Natural killer cell (primary cell): ENCODE results near the gene TGM3. TPM values are rescaled to one million over a fixed set of nuclear protein-coding genes. Genes with fewer than 3 reads are reported as not detected.

Source experiments
- ATAC-seq, 3 donors: fragments of 150-1000 bp in 2 of 3; fragments of 200-7000 bp in 1 of 3; cut with Tn5 transposase; 1 replicate in 1 of 3; 2 replicates in 2 of 3; pipeline ENCODE4 v1.10.0; 2021; ENCODE audit warnings: mild to moderate bottlenecking in 2 of 3, moderate library complexity in 2 of 3
- DNase-seq, 2 donors: peaks; one replicate each; pipeline versions ENCODE4 v3.0.0 to v3.0.0-alpha.2; 2013 to 2021; ENCODE audit warnings: mixed read lengths in 1 of 2
- H3K27ac ChIP-seq: one replicate; pipeline ENCODE4 v1.5.1; 2013; ENCODE audit warnings: mild to moderate bottlenecking, low read length
- H3K27me3 ChIP-seq: one replicate; pipeline ENCODE4 v1.6.1; 2013; ENCODE audit warnings: low read length; ENCODE audit not compliant: control insufficient read depth, insufficient read depth
- H3K36me3 ChIP-seq: one replicate; pipeline ENCODE4 v1.6.1; 2013; ENCODE audit warnings: low read length; ENCODE audit not compliant: control insufficient read depth, insufficient read depth
- H3K4me1 ChIP-seq: one replicate; pipeline ENCODE4 v1.6.1; 2013; ENCODE audit warnings: low read length; ENCODE audit not compliant: control insufficient read depth, insufficient read depth
- H3K4me3 ChIP-seq: one replicate; pipeline ENCODE4 v1.5.1; 2013; ENCODE audit warnings: low read length
- H3K9me3 ChIP-seq: one replicate; pipeline ENCODE4 v1.6.1; 2013; ENCODE audit warnings: low read length; ENCODE audit not compliant: control insufficient read depth, insufficient read depth
- H3K27ac Mint-ChIP-seq, 2 donors: one replicate each; pipeline ENCODE4 v1.8.0; 2022; ENCODE audit warnings: mild to moderate bottlenecking in 2 of 2, mixed read lengths in 2 of 2, moderate library complexity in 1 of 2
- H3K27me3 Mint-ChIP-seq, 2 donors: one replicate each; pipeline ENCODE4 v1.8.0; 2022; ENCODE audit warnings: low read depth in 2 of 2, mixed read lengths in 2 of 2
- H3K36me3 Mint-ChIP-seq: one replicate; pipeline ENCODE4 v1.8.0; 2022; ENCODE audit warnings: mixed read lengths
- H3K4me1 Mint-ChIP-seq, 2 donors: one replicate each; pipeline ENCODE4 v1.8.0; 2022; ENCODE audit warnings: mixed read lengths in 2 of 2
- H3K4me3 Mint-ChIP-seq: one replicate; pipeline ENCODE4 v1.8.0; 2022; ENCODE audit warnings: mild to moderate bottlenecking, moderate library complexity, mixed read lengths
- H3K9me3 Mint-ChIP-seq, 2 donors: one replicate each; pipeline ENCODE4 v1.8.0; 2022; ENCODE audit warnings: mixed read lengths in 2 of 2
- CTCF ChIP-seq: fragments of 200-600 bp; IDR thresholded peaks from one replicate; pipeline ENCODE4 v1.8.0; 2022; ENCODE audit warnings: antibody characterized with exemption
- WGBS: methylation state at CpG from one replicate; pipeline ENCODE4 v1.1.7; 2013; ENCODE audit warnings: missing lambda C conversion rate; ENCODE audit not compliant: insufficient coverage; 5-methylcytosine and 5-hydroxymethylcytosine counted together
- intact Hi-C: fragments of 100-400 bp; cut with micrococcal nuclease; formaldehyde crosslinking; loops from one replicate; pipeline ENCODE4 v1.14.2; 2022
- total RNA-seq, 4 donors: library from RNA; stranded (reverse); fragments of 120-200 nt in 1 of 4; gene quantifications; one replicate each; pipeline versions ENCODE4 v1.2.3 to v1.2.4, GENCODE V29; 2013 to 2022

The TGM3 gene
- total RNA-seq, 3 donors from 2014 or later (not counting 1 experiment from before 2014, with no cell fraction given): not detected

- peaks cover 2 to 8% of the 10 kb centered on the region in 2 donors for H3K27me3 Mint-ChIP-seq
- peaks cover 5% of the 10 kb centered on the region for H3K4me1 ChIP-seq
- no peak for DNase-seq
- H3K27me3 ChIP-seq: no peaks in the 10 kb centered on the region
- no peak for ATAC-seq
- H3K9me3 Mint-ChIP-seq: no peaks in the 10 kb centered on the region
- intact Hi-C loops: no loop called here
- no peak overlapping the region for H3K4me3 ChIP-seq
- 92% methylated on average over 2 of the region's 5 CpGs for WGBS
- peaks cover 0 to 7% of the 10 kb centered on the region in 2 donors for H3K4me1 Mint-ChIP-seq
- no peak for TF ChIP-seq CTCF
- no peak overlapping the region for H3K4me3 Mint-ChIP-seq
- no peaks in the 10 kb centered on the region for H3K9me3 ChIP-seq
- H3K27ac Mint-ChIP-seq: no peak overlapping the region
- no peaks in the 10 kb centered on the region for H3K36me3 Mint-ChIP-seq
- H3K27ac ChIP-seq: no peak overlapping the region
- H3K36me3 ChIP-seq: no peaks in the 10 kb centered on the region
Measured at GRCh38 chr20:2282181-2282580, 13.6 kb upstream of the TGM3 start.

GRCh38 chr20:2283706-2284423, 11.9 kb upstream of the TGM3 start:
- no peaks in the 10 kb centered on the region for H3K9me3 Mint-ChIP-seq
- WGBS: 100% methylated on average over 2 of the region's 4 CpGs
- no peak overlapping the region for H3K27ac Mint-ChIP-seq
- DNase-seq: no peak
- no peak for TF ChIP-seq CTCF
- Histone ChIP-seq H3K4me3 (no peak overlapping the region), H3K27me3 (no peaks in the 10 kb centered on the region), H3K27ac (no peak overlapping the region), H3K4me1 (peaks cover 5% of the 10 kb centered on the region), H3K9me3 (no peaks in the 10 kb centered on the region), H3K36me3 (no peaks in the 10 kb centered on the region)
- H3K27me3 Mint-ChIP-seq: peaks cover 0 to 2% of the 10 kb centered on the region in 2 donors
- no peak for ATAC-seq
- intact Hi-C loops: no loop called here
- no peak overlapping the region for H3K4me3 Mint-ChIP-seq
- H3K4me1 Mint-ChIP-seq: peaks cover 0 to 7% of the 10 kb centered on the region in 2 donors
- no peaks in the 10 kb centered on the region for H3K36me3 Mint-ChIP-seq

GRCh38 chr20:2285193-2285592, 10.6 kb upstream of the TGM3 start:
- H3K9me3 ChIP-seq: no peaks in the 10 kb centered on the region
- Mint-ChIP-seq H3K27me3 (peaks cover 5 to 7% of the 10 kb centered on the region in 2 donors), H3K27ac (no peak overlapping the region), H3K4me1 (no peaks in the 10 kb centered on the region), H3K9me3 (no peaks in the 10 kb centered on the region), H3K36me3 (no peaks in the 10 kb centered on the region), H3K4me3 (no peak overlapping the region)
- H3K27me3 ChIP-seq: no peaks in the 10 kb centered on the region
- ATAC-seq (no peak), DNase-seq (no peak)
- no peak overlapping the region for H3K4me3 ChIP-seq
- TF ChIP-seq CTCF: no peak
- no peaks in the 10 kb centered on the region for H3K36me3 ChIP-seq
- 47% methylated on average over 2 of the region's 2 CpGs for WGBS
- peaks cover 7% of the 10 kb centered on the region for H3K4me1 ChIP-seq
- no peak overlapping the region for H3K27ac ChIP-seq
- intact Hi-C loops: no loop called here

GRCh38 chr20:2285613-2286012, 10.2 kb upstream of the TGM3 start:
- Histone ChIP-seq H3K27ac (no peak overlapping the region), H3K36me3 (no peaks in the 10 kb centered on the region), H3K4me3 (no peak overlapping the region), H3K9me3 (no peaks in the 10 kb centered on the region), H3K4me1 (peaks cover 7% of the 10 kb centered on the region), H3K27me3 (no peaks in the 10 kb centered on the region)
- H3K9me3 Mint-ChIP-seq: no peaks in the 10 kb centered on the region
- H3K27ac Mint-ChIP-seq: no peak overlapping the region
- H3K4me1 Mint-ChIP-seq: no peaks in the 10 kb centered on the region
- ATAC-seq (no peak), DNase-seq (no peak)
- no peak overlapping the region for H3K4me3 Mint-ChIP-seq
- 94% methylated on average over 4 of the region's 4 CpGs for WGBS
- H3K36me3 Mint-ChIP-seq: no peaks in the 10 kb centered on the region
- peaks cover 5 to 7% of the 10 kb centered on the region in 2 donors for H3K27me3 Mint-ChIP-seq
- TF ChIP-seq CTCF: no peak
- intact Hi-C loops: no loop called here
